Esophagus mucosa (tissue), 1 donor: ENCODE measurements around the gene FGR. TPM values are rescaled to one million over a fixed set of nuclear protein-coding genes. Genes with fewer than 3 reads are reported as not detected.
"Not testable (repeated sequence)": the region's sequence is repeated elsewhere in the genome, so short reads cannot be mapped to it uniquely, and the experiment has no call there.

ENCODE experiments used
- ATAC-seq: fragments of 200-7000 bp; cut with Tn5 transposase; one replicate; pipeline ENCODE4 v1.9.1; 2020
- total RNA-seq: library from RNA; stranded (reverse); gene quantifications from one replicate; pipeline ENCODE4 v1.2.4, GENCODE V29; 2023
- donor health status: DM: yes; HTN: yes; CAD: no.

Gene FGR
- total RNA-seq, 1 donor from 2014 or later = 1.3 TPM

- ATAC-seq = peak; percentile 39
Observed at GRCh38 chr1:27634177-27634984, 604 bp downstream of the FGR start.

GRCh38 chr1:27633640-27634176, 1.3 kb downstream of the FGR start:
- no peak for ATAC-seq

GRCh38 chr1:27633298-27633610, 1.7 kb downstream of the FGR start:
- no peak for ATAC-seq

- ATAC-seq = peak; percentile 18
Observed at GRCh38 chr1:27632387-27633297, 2.3 kb downstream of the FGR start.

- peak; percentile 40 for ATAC-seq
Observed at GRCh38 chr1:27630859-27631491, 4.0 kb downstream of the FGR start.

- ATAC-seq = no peak
Observed at GRCh38 chr1:27628712-27629111, 6.3 kb downstream of the FGR start.

GRCh38 chr1:27627733-27628132, 7.3 kb downstream of the FGR start:
- ATAC-seq = not testable (repeated sequence)

- no peak for ATAC-seq
Observed at GRCh38 chr1:27627061-27627460, 7.9 kb downstream of the FGR start.

GRCh38 chr1:27626031-27626935, 8.7 kb downstream of the FGR start:
- peak; percentile 5 for ATAC-seq

- ATAC-seq = peak; percentile 11
Observed at GRCh38 chr1:27624467-27625178, 10.4 kb downstream of the FGR start.

- ATAC-seq = no peak
Observed at GRCh38 chr1:27623327-27624212, 11.4 kb downstream of the FGR start.

GRCh38 chr1:27622828-27623227, 12.2 kb downstream of the FGR start:
- ATAC-seq = no peak

- ATAC-seq = no peak
Observed at GRCh38 chr1:27621051-27621920, 13.7 kb downstream of the FGR start.

- not testable (repeated sequence) for ATAC-seq
Observed at GRCh38 chr1:27619782-27620438, 15.1 kb downstream of the FGR start.

- no peak for ATAC-seq
Observed at GRCh38 chr1:27618341-27619082, 16.5 kb downstream of the FGR start.

GRCh38 chr1:27617420-27617819, 17.6 kb downstream of the FGR start:
- ATAC-seq = no peak

GRCh38 chr1:27616441-27616840, 18.5 kb downstream of the FGR start:
- ATAC-seq = no peak
